ENCODE measurements around the gene POLR2C. TPM values are rescaled to one million over a fixed set of nuclear protein-coding genes. Genes with fewer than 3 reads are reported as not detected.

The POLR2C gene
- total and polyA plus RNA-seq, 10 of the 15 experiments (the other 5 are each of a cell fraction or from before 2014, with no cell fraction given): 26.9 to 93.0 (median 57.8) TPM

DNA sequence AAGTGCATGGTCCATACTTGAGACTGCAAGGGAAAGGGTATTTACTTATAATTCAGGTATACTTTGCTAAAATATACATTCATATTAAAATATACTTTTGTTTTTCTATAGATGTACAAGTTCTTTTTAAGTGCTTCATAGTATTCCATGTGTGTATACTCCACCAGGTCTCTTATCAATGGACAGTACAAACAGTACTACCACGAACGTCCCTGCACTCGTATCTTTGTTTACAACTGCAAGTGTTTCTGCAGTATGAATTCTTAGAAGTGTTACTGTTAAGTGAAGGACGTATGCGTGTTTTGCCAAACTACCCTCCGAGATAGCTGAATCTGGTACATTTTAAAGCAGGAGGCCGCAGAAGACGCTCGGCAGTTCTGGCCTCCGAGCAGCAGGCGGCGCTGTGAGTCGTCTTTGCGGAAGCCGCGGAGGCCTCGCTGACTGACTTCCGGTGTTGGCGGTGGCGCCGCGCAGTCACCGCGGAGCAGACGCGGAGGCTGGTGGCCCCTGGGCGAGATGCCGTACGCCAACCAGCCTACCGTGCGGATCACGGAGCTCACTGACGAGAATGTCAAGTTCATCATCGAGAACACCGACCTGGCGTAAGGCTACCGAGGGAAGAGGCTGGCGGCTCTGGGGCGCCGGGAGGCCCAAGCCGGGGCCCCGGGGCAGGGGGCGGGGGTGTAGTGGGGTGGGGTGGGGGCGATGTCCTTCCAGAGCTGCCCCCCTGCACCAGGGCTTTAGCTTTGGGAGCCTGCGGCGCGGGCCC, at the start of gene POLR2C (continued):
- TF ChIP-seq ZSCAN29 (IDR thresholded peaks at IDR 0.05): no peak; the same call in 1 of the 2 replicates
- TF ChIP-seq, protein P1, sequence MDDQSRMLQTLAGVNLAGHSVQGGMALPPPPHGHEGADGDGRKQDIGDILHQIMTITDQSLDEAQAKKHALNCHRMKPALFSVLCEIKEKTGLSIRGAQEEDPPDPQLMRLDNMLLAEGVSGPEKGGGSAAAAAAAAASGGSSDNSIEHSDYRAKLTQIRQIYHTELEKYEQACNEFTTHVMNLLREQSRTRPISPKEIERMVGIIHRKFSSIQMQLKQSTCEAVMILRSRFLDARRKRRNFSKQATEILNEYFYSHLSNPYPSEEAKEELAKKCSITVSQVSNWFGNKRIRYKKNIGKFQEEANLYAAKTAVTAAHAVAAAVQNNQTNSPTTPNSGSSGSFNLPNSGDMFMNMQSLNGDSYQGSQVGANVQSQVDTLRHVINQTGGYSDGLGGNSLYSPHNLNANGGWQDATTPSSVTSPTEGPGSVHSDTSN (IDR thresholded peaks at IDR 0.05; ENCODE audit: insufficient replicate concordance, low read depth, low read length): no peak
- no peak for TF ChIP-seq CHD1 (IDR thresholded peaks at IDR 0.05; ENCODE audit: low read depth, low read length)
- peak; percentile 42; the same call in 1 of the 2 replicates for TF ChIP-seq PKNOX1 (IDR thresholded peaks at IDR 0.05)
- TF ChIP-seq ZZZ3 (IDR thresholded peaks at IDR 0.05; ENCODE audit: control insufficient read depth, insufficient read length, low read depth): no peak
- no peak for TF ChIP-seq ZNF217 (IDR thresholded peaks at IDR 0.05)
- peak; percentile 98 for TF ChIP-seq TAF1 (IDR thresholded peaks at IDR 0.05; ENCODE audit: borderline replicate concordance, low read depth, low read length)
- no peak for TF ChIP-seq RAD51 (IDR thresholded peaks at IDR 0.05)
- TF ChIP-seq, protein P2, sequence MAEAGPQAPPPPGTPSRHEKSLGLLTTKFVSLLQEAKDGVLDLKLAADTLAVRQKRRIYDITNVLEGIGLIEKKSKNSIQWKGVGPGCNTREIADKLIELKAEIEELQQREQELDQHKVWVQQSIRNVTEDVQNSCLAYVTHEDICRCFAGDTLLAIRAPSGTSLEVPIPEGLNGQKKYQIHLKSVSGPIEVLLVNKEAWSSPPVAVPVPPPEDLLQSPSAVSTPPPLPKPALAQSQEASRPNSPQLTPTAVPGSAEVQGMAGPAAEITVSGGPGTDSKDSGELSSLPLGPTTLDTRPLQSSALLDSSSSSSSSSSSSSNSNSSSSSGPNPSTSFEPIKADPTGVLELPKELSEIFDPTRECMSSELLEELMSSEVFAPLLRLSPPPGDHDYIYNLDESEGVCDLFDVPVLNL (IDR thresholded peaks at IDR 0.05; ENCODE audit: low read depth, low read length): no peak
- peak; percentile 86; the same call in 1 of the 2 replicates for TF ChIP-seq SMAD5 (IDR thresholded peaks at IDR 0.05; ENCODE audit: low read depth)
- TF ChIP-seq SIX5 (IDR thresholded peaks at IDR 0.05; ENCODE audit: low read depth, low read length, severe bottlenecking): peak; percentile 52
- TF ChIP-seq LARP7 (IDR thresholded peaks at IDR 0.05): peak; percentile 62; the same call in 1 of the 2 replicates
- TF ChIP-seq BACH1 (IDR thresholded peaks at IDR 0.05; ENCODE audit: borderline replicate concordance): peak; percentile 91
- no peak for TF ChIP-seq ATF2 (IDR thresholded peaks at IDR 0.05; ENCODE audit: low read length)
- no peak for TF ChIP-seq NFXL1 (IDR thresholded peaks at IDR 0.05; ENCODE audit: borderline replicate concordance)
- TF ChIP-seq, protein P3, sequence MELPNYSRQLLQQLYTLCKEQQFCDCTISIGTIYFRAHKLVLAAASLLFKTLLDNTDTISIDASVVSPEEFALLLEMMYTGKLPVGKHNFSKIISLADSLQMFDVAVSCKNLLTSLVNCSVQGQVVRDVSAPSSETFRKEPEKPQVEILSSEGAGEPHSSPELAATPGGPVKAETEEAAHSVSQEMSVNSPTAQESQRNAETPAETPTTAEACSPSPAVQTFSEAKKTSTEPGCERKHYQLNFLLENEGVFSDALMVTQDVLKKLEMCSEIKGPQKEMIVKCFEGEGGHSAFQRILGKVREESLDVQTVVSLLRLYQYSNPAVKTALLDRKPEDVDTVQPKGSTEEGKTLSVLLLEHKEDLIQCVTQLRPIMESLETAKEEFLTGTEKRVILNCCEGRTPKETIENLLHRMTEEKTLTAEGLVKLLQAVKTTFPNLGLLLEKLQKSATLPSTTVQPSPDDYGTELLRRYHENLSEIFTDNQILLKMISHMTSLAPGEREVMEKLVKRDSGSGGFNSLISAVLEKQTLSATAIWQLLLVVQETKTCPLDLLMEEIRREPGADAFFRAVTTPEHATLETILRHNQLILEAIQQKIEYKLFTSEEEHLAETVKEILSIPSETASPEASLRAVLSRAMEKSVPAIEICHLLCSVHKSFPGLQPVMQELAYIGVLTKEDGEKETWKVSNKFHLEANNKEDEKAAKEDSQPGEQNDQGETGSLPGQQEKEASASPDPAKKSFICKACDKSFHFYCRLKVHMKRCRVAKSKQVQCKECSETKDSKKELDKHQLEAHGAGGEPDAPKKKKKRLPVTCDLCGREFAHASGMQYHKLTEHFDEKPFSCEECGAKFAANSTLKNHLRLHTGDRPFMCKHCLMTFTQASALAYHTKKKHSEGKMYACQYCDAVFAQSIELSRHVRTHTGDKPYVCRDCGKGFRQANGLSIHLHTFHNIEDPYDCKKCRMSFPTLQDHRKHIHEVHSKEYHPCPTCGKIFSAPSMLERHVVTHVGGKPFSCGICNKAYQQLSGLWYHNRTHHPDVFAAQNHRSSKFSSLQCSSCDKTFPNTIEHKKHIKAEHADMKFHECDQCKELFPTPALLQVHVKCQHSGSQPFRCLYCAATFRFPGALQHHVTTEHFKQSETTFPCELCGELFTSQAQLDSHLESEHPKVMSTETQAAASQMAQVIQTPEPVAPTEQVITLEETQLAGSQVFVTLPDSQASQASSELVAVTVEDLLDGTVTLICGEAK (IDR thresholded peaks at IDR 0.05; ENCODE audit: borderline replicate concordance): peak; percentile 95
- TF ChIP-seq, protein P4, sequence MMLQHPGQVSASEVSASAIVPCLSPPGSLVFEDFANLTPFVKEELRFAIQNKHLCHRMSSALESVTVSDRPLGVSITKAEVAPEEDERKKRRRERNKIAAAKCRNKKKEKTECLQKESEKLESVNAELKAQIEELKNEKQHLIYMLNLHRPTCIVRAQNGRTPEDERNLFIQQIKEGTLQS (IDR thresholded peaks at IDR 0.05; ENCODE audit: borderline replicate concordance, extremely low read depth, low read depth, low read length): no peak
